GM18867 (cell line): ENCODE data around the gene CBLC.

Source experiments
- ATAC-seq: cut with Tn5 transposase; IDR thresholded peaks from one replicate; pipeline ENCODE4 v1.9.1; 2021; ENCODE audit warnings: mild to moderate bottlenecking, moderate library complexity; ENCODE audit not compliant: unreplicated experiment

CBLC gene

GRCh38 chr19:44746616-44746945 lies 31.1 kb upstream of the CBLC start:
- no peak for ATAC-seq

DNA sequence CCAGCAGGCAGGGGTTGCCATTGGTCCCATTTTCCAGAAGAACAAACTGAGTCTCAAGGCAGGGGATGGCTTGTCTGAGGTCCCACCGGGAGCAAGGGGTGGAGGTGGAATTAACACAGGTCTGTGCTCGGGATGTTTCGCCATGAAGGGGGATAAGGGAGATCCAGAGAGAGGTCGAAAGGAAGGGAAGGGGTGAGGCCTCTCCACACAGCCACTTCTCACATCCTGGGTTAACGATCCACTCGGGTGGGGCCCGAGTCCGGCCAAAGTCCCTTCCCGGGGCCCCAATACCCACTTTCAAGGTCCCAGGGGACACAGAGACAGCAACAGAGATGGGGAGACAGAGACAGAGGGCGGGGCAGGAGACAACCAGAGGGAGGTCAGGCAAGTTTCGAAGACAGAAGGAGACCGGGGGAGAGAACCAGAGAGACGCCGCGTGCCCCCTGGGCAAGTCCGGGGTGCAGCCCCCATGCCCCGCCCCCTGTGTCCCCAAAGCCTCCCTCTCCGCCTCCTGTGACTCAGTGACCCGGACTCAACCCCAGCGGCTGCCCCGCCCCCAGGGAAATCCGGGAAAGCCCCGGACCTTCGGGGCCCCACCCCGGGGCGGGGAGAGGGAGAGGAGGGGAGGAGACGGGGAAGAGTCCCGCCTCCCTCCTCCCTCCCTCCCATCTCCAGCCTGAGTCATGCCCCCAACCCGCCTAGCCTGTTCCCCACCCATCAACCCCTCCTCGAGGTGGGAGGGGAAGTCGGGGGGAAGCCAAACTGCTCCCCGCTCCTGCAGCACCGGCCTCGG lies 30.5 kb upstream of the CBLC start:
- ATAC-seq: peak; percentile 45

GRCh38 chr19:44747739-44748425 lies 29.8 kb upstream of the CBLC start:
- ATAC-seq: peak; percentile 7

GRCh38 chr19:44748426-44749254 lies 29.1 kb upstream of the CBLC start, which contains the start of gene BCL3:
TSS of gene BCL3 (plus strand) at chr19:44748708. CDS start at chr19:44748791, 83 bp downstream.
- peak; percentile 33 for ATAC-seq

DNA sequence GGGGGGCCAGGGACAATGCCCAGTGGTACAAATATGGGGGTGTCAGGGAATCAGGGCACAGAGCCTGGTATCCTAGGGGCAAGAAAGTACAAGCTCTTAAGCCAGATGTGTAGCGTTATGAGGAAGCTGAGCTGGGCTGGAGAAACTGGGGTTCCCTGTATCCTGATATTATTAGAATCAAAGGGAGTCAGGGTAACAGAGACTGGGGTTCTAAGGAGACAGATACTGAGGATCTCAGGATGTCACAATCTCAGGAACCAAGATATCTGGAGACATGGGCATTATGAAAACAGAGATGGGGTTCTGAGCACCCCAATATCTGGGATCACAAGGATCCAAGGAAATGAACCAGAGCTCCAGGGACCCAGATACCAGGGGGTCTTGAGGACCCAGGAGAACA lies 28.4 kb upstream of the CBLC start:
- no peak for ATAC-seq

DNA sequence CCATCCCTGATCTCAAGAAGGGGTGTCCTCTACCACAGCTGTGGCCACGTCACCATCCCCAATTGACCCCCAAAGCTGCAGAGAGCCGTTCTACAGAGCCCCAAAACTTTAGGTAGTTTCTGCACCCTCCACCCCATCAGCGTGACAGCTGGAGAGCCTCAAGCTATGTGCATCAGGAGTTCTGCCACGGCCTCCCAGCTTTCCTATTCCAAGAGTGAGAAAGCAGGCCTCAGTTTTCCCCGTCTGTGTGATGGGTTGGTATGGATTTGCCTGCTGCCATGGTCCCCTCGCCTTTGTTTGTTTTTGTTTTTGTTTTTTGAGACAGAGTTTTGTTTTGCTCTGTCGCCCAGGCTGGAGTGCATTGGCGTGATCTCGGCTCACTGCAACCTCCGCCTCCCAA lies 27.7 kb upstream of the CBLC start:
- ATAC-seq: no peak

- ATAC-seq: no peak
Observed at GRCh38 chr19:44752123-44752815, 25.4 kb upstream of the CBLC start.

GRCh38 chr19:44752816-44753625 lies 24.7 kb upstream of the CBLC start:
- peak; percentile 69 for ATAC-seq

DNA sequence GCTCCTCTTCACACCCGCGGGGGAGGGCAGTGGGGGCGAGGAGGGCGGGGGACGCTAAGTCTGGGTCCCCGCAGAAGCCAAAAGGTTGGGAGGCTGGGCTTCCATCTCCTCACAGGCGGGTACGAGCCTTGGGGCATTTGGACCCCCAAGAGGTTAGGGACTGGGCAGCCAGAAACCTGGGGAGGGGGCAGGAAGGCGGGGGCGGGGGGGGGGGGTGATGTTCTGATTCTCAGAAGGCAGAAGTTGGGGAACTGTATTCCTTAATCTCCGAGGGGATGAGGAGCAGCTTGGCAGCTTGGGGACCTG lies 24.1 kb upstream of the CBLC start:
- no peak for ATAC-seq

GRCh38 chr19:44753932-44754749 lies 23.5 kb upstream of the CBLC start:
- ATAC-seq: no peak

GRCh38 chr19:44754750-44755080 lies 23.0 kb upstream of the CBLC start:
- ATAC-seq: no peak

DNA sequence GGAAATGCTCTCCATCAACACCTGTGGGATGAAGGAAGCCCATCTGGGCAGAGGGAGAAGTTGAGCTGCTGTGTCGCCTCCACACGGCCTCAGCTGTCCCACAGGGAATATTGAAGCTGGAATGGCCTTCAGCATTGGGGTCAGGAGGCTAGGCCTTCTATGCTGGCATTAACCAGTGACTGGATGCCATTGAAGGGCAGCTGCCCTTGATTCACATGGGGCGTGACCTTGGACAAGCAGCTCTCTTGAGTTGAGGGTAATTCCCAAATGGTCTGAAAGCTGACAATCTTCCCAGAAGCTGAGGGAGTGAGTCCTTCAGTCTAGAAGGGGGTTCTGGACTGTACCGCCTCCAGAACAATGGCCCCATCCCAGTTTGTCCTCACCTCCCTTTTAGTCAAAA lies 22.5 kb upstream of the CBLC start:
- ATAC-seq: no peak

- no peak for ATAC-seq
Observed at GRCh38 chr19:44756089-44756562, 21.6 kb upstream of the CBLC start.

DNA sequence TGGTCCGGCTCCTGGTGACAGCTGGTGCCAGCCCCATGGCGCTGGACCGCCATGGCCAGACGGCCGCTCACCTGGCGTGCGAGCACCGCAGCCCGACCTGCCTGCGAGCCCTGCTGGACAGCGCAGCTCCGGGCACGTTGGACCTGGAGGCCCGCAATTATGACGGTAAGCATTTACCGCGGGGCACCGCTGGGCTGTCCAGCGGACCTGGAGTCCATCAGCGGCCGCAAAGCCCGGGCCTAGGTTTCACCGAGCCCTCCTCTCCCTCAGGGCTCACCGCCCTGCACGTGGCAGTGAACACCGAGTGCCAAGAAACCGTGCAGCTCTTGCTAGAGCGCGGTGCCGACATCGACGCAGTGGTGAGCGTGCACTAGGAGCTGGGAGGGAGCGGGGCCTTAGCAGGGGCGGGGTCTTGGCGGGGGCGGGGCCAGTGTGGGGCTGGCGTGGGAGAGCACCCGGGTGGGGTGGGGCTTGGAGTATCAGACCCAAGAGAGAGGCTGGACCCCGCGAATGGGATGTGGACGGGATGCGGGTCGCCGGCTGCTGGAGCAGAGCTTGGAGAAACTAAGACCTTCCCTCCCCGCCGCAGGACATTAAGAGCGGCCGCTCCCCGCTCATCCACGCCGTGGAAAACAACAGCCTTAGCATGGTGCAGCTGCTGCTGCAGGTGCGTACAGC lies 20.5 kb upstream of the CBLC start:
- ATAC-seq: no peak

DNA sequence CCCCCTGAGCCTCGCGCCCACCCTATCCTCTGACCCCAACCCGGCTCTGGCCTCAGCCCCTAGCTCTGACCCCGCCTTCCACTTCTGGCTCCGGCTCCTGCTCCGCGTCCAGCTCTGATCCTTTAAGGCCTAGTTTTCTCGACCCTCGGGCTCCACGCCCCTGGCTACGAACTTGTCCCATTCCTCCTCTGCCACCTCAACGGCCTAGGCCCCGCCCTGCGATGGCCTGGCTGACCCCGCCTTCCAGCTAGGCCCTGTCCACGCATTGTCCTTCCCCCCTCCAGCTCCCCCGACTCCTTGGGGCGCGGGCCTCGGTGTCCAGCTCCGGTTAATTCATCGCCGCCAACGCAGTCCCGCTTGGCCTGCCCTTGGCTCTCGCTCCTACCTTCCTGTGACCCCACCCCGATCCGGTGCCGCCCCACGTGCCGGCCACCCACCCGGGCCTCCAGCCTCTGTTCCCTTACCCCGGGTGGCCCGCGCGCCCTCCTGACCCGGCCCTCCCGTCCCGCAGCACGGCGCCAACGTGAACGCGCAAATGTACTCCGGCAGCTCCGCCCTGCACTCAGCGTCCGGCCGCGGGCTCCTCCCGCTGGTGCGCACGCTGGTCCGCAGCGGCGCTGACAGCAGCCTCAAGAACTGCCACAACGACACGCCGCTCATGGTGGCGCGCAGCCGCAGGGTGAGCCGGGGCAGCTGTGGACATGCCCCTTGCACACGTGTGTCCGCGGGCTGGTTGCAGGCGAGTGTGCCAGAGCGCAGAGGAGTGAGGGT lies 19.8 kb upstream of the CBLC start:
- no peak for ATAC-seq

DNA sequence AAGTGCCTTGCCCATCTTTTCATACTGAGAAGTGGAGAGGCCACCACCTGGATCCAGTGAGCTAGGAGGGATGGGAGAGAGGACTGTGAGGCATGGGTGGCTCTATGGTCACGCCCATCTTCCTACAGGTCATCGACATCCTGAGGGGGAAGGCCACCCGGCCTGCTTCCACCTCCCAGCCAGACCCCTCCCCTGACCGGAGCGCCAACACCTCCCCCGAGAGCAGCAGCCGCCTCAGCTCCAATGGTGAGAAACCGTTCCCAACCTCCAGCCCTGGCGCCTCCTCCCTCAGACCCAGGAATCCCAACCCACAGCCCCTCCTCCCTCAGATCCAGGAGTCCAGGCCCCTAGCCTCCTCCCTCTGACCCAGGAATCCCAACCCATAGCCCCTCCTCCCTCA lies 19.1 kb upstream of the CBLC start:
- ATAC-seq: no peak

DNA sequence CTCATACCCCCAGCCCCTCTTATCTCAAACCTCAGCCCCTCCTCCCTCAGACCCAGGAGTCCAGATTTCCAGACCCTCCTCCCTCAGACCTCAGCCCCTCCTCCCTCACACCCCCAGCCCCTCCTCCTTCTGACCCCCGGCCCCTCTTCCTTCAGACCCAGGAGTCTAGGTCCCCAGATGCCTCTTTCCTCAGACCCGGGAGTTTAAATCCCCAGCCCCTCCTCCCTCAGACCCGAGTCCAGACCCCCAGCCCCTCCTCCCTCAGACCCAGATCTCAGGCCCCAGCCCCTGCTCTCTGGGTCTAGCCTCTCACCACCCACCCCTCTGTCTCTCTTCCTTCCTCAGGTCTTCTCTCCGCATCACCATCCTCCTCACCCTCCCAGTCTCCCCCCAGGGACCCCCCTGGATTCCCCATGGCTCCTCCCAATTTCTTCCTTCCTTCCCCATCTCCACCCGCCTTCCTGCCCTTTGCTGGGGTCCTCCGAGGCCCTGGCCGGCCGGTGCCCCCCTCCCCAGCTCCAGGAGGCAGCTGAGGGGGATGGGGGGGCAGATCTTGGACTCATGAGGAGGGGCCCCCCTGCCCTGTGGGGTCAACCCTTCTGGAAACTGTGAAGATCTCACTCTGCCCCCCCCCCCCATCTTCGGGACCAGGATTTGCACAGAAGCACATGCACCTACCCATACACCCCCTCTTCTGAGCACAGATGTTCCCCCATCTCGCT lies 18.4 kb upstream of the CBLC start:
- no peak for ATAC-seq

GRCh38 chr19:44762038-44762437 lies 15.7 kb upstream of the CBLC start:
- no peak for ATAC-seq
